ENCODE results near the gene NXN.

Gene NXN

DNA sequence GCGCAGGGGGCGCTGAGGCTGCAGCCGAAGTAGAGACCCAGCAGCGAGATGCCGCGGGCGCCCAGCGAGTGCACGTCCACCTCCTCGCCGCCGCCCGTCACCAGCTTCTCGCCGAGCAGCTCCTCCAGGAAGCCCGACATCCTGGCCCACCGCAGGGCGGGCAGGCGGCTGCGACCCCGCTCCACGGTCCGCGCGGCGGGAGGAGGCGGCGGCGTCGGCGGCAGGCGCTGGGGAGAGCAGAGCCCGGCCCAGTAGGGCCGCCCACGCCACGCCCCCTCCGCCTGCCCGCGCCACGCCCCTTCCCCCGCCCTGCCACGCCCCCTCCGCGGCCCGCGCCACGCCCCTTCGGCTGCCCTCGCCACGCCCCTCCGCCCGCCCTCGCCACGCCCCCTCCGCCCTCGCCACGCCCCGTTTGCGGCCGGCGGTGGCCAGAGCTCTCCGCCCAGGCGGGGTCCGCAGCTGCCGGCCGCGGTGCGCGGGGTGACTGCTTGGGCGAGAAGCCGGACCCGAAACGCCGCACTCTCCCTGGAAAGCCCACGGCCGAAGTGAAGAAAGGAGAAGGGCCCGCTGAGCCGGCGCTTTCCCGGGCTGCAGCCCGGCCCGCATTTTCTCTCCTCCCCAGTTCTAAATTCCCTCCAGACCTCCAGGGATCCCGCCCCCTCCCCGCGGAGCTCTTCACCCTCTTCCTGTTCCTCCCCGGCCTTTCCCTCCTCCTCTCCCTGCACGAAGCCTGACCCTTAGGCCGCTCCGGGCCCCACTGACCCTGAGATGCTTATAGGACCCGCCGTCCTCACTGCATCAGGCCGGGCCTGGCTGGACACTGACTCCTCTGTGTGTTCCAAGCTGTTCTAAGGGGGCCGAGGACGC, at the start of gene NXN:
TSS of gene NXN (minus strand) at position 238 of the 867 bp plus-strand sequence.
- DNase-seq = peak; percentile 73

DNA sequence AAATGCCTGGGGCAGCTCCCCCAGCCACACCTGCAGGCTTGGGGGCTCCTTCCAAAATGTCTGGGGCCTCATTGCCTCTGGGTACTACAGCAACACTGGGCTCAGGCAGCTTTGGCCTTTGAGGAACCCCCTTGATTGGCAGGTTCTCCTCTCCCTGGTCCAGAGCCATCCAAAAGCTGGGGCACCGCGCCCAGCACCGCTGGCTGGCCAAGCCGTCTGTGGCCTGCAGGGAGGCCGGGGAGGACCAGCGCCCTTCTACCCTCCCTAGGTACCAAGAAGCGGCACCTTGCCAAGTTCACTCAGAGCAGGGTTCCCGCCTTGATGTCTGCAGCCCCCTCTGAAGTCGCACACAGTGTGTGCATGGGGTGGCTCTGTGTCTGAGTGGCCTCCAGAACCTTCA, 47.5 kb upstream of the NXN start:
- no peak for DNase-seq

- DNase-seq = no peak
Measured at GRCh38 chr17:1026599-1026975, 47.0 kb upstream of the NXN start.

DNA sequence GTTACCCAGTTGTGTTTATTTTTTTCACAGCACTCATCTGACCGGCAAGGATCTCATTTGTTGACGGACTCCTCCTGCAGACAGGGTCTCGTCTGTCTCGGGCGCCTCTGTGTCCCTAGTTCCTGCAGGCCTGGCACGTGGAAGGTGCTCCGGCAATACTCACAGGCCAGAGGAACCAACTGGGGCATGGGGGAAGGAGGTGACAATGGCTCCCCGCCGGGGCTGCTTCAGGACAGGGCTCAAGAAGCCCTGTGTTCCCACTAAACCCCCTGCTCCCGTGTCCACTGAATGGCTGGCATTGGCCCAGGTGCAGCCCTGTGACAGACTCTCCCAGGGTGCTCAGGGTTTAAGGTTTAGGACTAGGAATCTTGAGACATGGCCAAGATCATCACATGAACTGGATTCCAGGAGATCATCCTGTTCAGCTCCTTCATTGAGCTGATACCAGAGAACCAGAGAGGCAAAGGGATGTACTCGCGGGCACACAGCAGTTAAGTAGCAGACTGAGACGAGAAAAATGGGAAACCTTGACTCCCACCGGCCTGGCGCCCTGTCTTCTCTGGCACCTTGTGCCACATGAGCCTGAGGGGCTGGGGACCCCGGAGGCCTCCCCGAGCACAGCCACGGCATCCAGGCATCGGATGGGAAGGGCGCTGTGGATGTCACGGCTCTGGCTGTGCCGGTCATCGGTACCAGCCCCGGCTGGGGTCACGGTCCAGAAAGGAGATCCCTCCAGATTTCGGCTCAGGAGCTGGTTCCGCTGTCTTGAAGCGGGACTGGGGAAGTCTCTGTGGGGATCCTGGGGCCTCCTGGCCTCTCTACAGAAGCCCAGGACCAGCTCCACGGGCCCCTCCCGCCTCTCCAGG, 46.4 kb upstream of the NXN start:
- no peak for DNase-seq

DNA sequence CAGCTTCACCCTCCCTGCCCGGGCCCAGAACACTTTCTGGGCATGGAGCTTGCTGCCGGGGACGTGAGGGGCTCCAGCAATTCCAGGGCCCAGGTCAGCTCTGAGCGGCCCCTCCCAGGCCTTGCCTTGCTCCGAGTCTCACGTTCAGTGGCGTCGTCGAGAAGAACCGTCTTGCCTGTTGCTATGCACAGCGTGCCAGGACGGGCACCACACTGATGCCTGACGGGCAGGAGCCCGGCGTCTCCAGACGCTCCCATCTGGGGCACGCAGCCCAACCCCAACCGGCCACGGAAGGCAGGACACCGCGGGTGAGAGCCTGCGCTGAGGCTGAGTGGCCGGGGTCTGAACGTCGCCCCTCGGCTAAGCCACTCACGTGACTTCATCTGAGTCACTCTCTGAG, 44.5 kb upstream of the NXN start:
- DNase-seq = no peak

GRCh38 chr17:1022278-1023024, 42.9 kb upstream of the NXN start:
- no peak for DNase-seq

- no peak for DNase-seq
Measured at GRCh38 chr17:1021147-1021546, 41.6 kb upstream of the NXN start.

DNA sequence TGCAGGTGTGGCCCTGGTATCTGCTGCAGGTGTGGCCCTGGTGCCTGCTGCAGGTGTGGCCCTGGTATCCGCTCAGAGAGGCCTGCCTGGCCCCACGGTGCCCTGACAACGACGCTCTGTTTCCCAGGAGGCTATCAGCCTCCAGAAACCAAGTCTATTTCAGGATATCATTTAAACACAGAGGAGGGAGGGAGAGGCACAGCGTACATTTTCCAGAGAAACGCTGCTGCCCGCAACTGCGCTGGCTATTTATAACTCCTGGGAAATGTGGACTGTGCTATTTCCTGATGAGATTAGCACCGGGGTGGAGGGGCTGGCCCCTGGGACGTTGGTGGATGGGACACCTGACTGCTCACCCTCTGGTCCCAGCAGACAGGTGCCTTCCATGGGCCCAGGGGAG, 39.9 kb upstream of the NXN start:
- no peak for DNase-seq

- no peak for DNase-seq
Measured at GRCh38 chr17:1018547-1018946, 39.0 kb upstream of the NXN start.

DNA sequence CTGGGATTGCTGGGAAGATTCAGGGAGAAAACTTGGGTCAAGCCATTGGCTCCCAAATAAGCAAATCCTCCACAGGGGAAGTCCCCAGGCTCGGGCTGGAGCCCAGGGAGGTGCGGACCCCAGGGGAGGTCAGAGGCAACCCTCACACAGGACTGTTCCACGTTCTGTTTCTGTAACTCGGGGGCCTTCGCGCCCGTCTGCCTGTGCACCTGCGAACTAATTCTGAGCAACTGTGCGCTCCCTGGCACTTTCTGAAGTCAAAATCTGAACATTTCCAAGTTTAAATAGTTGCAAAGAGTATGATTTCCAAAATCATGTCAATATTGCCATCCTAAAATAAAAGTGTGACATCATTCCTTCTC, 34.1 kb upstream of the NXN start:
- no peak for DNase-seq

DNA sequence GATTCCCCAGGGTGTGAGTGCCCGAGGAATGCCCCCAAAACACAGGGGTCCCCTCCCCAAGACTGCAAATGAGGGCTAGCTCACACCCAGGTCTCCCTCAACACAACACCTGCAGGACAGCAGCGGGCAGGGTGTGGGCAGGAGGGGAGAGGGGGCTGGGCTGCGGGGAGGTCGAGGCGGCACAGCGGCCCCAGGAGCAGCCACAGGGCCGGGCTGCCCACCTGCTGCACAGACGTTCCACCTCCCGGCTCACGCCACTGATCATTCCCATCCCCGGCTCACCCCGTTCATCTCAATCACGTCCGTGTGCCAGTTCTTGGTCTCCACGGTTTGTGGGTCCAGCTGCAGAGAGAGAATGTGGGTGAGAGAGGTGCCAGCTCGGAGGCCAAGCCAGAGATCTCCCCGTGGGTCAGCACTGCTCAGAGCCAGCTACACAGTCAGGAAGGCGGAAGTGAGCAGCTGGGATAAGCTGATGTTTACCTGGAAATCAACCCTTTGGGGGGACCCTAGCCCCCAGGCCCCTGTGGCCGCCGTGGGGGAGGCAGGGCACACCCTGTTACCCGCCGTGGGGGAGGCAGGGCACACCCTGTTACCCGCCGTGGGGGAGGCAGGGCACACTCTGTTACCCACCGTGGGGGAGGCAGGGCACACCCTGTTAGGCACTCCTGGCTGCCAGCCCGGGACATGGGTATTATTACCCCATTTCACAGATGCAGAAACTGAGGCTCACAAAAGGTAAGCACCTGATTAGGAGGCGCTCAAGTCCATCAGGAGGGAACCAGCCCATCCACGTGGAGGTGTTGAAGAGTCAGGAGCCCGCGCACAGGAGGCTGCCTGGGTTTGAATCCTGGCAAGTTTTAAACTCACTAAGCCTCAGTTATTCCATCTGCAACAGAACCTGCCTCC, 33.5 kb upstream of the NXN start:
- no peak for DNase-seq

DNA sequence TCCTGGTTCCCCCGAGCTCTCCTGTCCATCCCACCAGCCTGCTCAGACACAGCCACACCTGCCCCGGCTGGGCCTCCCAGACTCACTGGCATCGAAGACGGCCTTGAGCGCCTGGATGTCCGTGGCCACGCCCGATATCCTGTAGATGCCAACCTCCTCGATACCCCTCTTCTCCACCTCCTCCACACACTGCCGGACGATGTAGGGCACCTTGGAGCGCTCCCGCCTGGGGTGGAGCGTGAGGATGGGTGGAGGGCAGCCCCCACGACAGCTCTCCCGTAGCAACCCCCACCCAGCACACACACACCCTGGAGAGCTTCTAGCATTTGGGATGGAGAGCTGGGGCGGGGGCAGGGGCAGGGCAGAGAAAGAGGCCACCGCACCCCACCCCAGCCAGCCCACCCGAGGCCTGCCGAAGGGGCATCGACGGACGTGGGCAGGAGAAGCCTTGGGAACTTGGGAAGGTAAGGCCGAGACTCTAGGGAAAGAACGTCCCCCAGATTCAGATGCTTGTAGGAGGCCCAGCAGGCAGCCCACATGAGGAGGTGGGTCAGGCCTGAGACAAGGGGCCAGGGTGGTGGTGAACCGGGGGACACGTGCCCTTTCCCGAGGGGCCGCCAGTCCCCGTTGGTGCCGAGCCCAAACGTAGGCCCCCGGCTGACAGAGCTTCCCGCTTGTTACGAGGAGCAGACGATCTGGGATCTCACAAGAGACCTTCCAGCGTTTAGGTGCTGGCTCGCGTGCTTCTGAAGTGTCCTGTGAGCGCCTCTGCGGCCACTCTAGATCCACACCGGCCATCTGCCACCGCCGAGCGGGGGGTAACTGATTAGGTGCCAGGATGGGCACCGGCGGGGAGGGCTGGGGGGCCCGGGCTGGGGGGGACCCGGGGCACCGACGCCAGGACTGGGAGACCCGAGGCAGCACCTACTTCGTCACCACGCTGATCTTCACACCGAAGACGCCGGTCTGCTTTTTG, 32.5 kb upstream of the NXN start:
- no peak for DNase-seq

DNA sequence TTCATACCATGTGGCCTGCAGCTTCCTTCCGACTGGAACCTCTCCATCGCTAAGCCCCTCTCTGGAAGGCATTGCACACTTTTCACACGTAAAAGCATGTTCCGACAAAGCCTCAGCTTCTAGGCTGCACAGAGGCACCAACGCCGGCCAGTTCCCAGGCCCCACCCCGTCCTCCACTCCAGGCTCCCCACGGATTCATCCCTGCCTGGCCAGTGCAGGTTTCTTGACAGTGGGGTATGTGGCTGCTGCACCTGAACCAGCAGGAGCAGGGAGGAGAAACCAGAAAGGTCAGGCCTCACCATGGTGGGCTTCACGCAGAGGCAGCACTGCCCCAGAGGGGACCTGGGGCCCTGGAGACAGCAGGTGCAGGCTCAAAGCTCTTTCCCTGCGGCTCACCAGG, 31.6 kb upstream of the NXN start:
- DNase-seq = no peak

DNA sequence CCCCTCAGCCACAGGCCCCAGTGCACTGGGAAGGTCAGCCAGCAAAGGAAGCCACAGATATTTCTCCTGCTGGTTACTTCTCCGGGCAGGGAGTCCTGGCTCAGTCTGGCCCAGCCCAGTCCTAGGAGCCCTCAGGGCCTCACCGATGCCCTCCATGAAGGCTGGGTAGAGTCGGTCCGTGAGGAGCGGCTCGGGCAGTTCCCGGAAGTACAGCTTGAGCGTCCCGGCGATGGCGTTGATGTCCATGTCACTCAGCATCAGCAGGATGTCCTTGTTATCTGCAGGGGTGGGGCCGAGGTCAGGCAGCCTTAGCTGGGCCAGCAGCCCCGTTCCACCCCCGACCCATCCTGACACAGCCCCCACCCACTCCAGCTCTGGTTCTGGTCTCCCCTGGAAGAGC, 31.0 kb upstream of the NXN start:
- no peak for DNase-seq

- no peak for DNase-seq
Measured at GRCh38 chr17:1010086-1010450, 30.5 kb upstream of the NXN start.

GRCh38 chr17:1009229-1010085, 29.9 kb upstream of the NXN start:
- DNase-seq = no peak

DNA sequence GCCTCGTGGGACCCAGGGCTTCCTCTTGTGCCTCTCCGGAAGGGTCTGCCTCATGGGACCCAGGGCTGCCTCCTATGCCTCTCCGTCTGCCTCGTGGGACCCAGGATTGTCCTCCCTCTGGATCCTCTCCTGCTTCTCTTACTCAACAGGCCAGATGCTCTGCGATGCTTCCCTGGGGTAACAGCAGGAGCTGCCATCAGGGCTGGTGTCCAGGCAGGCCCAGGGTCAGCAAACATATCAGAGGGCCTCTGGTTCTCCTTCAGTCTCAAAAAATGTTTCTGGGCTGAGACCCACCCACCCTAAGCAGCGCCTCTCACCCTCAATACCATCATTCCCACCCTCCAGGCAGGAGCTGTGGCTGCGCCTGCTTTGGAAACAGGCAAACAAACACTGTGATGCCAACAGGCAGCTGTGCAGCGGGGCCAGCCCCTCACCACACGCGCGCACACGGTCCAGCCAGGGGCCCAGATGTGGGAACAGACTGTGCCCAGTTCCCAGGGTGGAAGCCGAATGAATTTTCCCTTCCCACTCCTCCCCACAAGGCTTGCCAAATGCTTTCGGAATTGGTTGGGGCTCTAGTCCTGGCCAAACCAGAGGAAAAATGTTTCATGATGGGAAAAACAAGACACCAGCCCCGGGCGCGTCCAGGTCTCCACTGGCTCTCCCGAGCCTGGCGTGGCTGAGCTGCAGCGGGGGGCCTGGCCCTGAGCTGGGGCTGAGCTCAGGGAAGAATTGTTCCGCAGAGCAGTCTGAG, 28.6 kb upstream of the NXN start:
- no peak for DNase-seq

GRCh38 chr17:1007310-1008007, 27.9 kb upstream of the NXN start:
- no peak for DNase-seq

DNA sequence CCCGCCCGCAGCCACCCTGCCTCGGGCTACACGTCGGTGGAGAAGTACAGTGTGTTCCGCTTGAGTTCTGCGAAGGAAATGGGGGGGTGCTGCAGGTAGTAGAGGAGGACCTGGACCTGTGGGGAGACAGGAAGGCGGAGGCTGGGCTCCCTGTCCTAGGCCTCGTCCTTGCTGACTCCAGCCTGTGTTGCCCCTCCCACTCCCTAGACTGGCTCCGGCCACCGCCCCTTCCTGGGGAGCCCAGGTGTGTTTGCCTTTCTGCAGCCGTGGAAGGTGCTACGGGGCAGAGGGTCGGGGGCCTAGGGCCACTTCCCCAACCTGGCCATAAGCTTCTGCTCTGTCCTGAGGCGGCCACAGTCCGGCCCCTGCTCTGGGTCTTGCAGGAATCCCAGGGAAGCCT, 26.5 kb upstream of the NXN start:
- no peak for DNase-seq
